Measurements from ENCODE around the gene CTU1.

Gene CTU1

GRCh38 chr19:51121257-51121656 is 13.0 kb upstream of the CTU1 start (continued):
- TF ChIP-seq, protein P1, sequence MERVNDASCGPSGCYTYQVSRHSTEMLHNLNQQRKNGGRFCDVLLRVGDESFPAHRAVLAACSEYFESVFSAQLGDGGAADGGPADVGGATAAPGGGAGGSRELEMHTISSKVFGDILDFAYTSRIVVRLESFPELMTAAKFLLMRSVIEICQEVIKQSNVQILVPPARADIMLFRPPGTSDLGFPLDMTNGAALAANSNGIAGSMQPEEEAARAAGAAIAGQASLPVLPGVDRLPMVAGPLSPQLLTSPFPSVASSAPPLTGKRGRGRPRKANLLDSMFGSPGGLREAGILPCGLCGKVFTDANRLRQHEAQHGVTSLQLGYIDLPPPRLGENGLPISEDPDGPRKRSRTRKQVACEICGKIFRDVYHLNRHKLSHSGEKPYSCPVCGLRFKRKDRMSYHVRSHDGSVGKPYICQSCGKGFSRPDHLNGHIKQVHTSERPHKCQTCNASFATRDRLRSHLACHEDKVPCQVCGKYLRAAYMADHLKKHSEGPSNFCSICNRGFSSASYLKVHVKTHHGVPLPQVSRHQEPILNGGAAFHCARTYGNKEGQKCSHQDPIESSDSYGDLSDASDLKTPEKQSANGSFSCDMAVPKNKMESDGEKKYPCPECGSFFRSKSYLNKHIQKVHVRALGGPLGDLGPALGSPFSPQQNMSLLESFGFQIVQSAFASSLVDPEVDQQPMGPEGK (tag by site-specific recombination; IDR thresholded peaks at IDR 0.05), result no peak
- TF ChIP-seq ZXDB (tag by site-specific recombination; IDR thresholded peaks at IDR 0.05) (no peak), ZNF24 (tag by site-specific recombination; IDR thresholded peaks at IDR 0.05) (no peak)

- POLR2A ChIA-PET, result no interaction called here
Observed at GRCh38 chr19:51120160-51120559, 12.0 kb upstream of the CTU1 start.

DNA sequence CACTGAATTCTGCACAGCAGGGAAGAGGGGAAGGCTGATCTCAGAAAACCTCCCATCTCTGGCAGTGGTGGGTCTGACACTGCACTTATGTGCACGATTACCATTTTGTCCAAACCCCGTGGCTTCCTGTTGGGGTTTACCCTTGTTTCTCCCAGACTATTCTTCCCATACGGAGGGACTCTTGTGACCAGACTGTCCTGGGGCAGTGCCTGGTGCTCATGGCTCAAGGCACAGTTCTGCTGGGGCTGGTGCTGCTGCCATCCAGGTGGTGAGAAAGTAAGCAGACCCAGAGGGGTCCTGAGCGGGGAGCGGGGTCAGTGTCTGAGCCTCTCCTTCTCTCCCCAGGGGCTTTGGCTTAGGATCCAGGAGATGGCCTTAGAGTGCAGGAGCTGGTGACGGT is 11.4 kb upstream of the CTU1 start:
- H3K36me3 ChIP-seq (ENCODE audit: control insufficient read depth in 2 of 2, insufficient read depth in 1 of 2, low read length in 2 of 2), result no peaks in the 10 kb centered on the region
- no peak overlapping the region for H3K27ac ChIP-seq (ENCODE audit: extremely low read depth, low read depth, low read length)
- H3K9me3 ChIP-seq (ENCODE audit: control insufficient read depth, insufficient read depth, low read depth, low read length), result no peaks in the 10 kb centered on the region
- TF ChIP-seq, protein P2, sequence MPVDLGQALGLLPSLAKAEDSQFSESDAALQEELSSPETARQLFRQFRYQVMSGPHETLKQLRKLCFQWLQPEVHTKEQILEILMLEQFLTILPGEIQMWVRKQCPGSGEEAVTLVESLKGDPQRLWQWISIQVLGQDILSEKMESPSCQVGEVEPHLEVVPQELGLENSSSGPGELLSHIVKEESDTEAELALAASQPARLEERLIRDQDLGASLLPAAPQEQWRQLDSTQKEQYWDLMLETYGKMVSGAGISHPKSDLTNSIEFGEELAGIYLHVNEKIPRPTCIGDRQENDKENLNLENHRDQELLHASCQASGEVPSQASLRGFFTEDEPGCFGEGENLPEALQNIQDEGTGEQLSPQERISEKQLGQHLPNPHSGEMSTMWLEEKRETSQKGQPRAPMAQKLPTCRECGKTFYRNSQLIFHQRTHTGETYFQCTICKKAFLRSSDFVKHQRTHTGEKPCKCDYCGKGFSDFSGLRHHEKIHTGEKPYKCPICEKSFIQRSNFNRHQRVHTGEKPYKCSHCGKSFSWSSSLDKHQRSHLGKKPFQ (tag by site-specific recombination; IDR thresholded peaks at IDR 0.05), result no peak
- TF ChIP-seq ZNF571 (tag by site-specific recombination; IDR thresholded peaks at IDR 0.05) (no peak), YY2 (tag by site-specific recombination; IDR thresholded peaks at IDR 0.05) (no peak), ZFP41 (tag by site-specific recombination; IDR thresholded peaks at IDR 0.05; ENCODE audit: borderline replicate concordance) (no peak), ZSCAN18 (tag by site-specific recombination; IDR thresholded peaks at IDR 0.05) (no peak)
- no peaks in the 10 kb centered on the region for H3K4me1 ChIP-seq (ENCODE audit: control insufficient read depth, insufficient read depth, low read length)
- ChIA-PET CTCF (no interaction called here), POLR2A (no interaction called here)
- no peak overlapping the region for H3K4me3 ChIP-seq (ENCODE audit: low read depth, low read length)

More at GRCh38 chr19:51120160-51120559, 12.0 kb upstream of the CTU1 start:
- H3K27ac ChIP-seq (ENCODE audit: extremely low read depth, low read depth, low read length), result no peak overlapping the region
- H3K4me3 ChIP-seq (ENCODE audit: low read depth, low read length), result no peak overlapping the region
- no peak for TF ChIP-seq ZNF155 (tag by site-specific recombination; IDR thresholded peaks at IDR 0.05)
- no peak for TF ChIP-seq ZNF121 (tag by site-specific recombination; IDR thresholded peaks at IDR 0.05)
- no peak for TF ChIP-seq ZNF37A (tag by site-specific recombination; IDR thresholded peaks at IDR 0.05)
- TF ChIP-seq ZBTB20 (tag by site-specific recombination; IDR thresholded peaks at IDR 0.05), result no peak
- no peak for TF ChIP-seq ZBTB48 (tag by site-specific recombination; IDR thresholded peaks at IDR 0.05)
- no peak for TF ChIP-seq ZBTB26 (tag by site-specific recombination; optimal IDR thresholded peaks at IDR 0.05)
- TF ChIP-seq ZNF521 (tag by site-specific recombination; IDR thresholded peaks at IDR 0.05), result no peak
- TF ChIP-seq SETDB1 (IDR thresholded peaks at IDR 0.05; ENCODE audit: insufficient read length, low read length), result no peak
- no peaks in the 10 kb centered on the region for H3K4me1 ChIP-seq (ENCODE audit: control insufficient read depth, insufficient read depth, low read length)
- no peaks in the 10 kb centered on the region for H3K9me3 ChIP-seq (ENCODE audit: control insufficient read depth, insufficient read depth, low read depth, low read length)
- CTCF ChIA-PET, result interaction anchor here (0.7 to 1.1 kb wide), 2 partner anchors 9 to 164 kb away, joined by 3 to 4 read pairs; no protein-coding TSS in a partner anchor
- no peaks in the 10 kb centered on the region for H3K36me3 ChIP-seq (ENCODE audit: control insufficient read depth in 2 of 2, insufficient read depth in 1 of 2, low read length in 2 of 2)
